Iris pigment epithelial cell (primary cell): Measurements from ENCODE around the gene ZNF674.
"Not testable (repeated sequence)": the region's sequence is repeated elsewhere in the genome, so short reads cannot be mapped to it uniquely, and the experiment has no call there.

Source experiments
- DNase-seq: peaks from one replicate; pipeline ENCODE4 v3.0.0-alpha.2; 2011; ENCODE audit warnings: low read depth

ZNF674 gene

DNA sequence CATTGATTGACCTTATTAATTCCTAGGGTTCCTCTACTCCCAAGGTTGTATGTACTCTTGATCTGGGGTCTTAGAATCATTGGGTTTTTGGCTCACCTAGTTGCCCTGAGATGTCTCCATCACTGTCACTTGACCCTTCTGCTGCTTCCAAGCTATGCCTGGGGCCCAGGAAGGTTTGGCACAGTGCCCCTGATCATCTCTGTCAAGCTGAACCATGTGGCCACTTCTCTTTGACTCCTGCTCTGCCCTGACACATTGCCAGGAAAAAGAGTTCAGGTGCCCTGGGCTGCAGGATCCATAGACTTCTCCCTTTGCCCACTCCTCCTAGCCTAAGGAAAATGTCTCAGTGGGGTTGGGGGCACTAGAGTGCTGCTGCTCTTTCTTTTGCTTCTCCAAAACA, 24.4 kb upstream of the ZNF674 start:
- no peak for DNase-seq

DNA sequence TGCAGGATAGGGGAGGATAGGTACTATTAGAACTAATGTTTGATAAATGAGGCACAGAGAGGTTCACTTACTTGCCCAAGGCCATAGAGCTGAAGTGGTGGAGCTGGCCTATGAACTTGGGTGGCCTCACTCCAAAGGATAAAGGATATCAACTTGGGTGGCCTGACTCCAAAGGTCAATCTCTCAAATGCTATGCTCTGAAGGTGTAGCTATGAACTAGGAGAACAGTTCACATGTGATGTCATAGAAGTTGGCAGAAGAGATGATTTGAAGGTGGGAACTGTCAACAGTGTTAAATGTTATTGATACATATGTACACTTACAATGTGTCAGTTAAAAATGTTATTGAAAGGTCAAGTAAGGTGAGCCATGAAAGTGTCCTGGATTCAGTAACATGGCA, 22.2 kb upstream of the ZNF674 start:
- no peak for DNase-seq

GRCh38 chrX:46561824-46562657, 16.8 kb upstream of the ZNF674 start:
- DNase-seq = no peak

GRCh38 chrX:46559062-46559461, 13.8 kb upstream of the ZNF674 start:
- no peak for DNase-seq

DNA sequence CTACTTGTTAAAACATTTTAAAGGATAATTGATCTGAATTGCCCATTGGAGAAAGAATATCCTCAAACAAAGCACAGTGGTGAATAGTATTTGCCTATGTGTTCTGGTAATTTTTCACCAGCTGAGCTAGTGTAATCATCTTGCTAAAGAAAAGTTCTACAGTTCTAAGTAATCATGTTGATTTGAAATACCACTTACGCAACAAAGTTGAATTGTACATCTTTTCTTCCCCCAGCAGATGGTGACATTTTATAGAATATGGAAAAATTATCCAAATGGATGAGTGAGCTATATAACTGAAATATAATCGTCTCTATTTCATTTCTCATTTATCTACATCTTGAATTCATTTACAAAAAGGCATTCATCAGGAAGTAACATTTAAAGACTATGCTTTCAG, 9.7 kb upstream of the ZNF674 start:
- peak; percentile 53 for DNase-seq

DNA sequence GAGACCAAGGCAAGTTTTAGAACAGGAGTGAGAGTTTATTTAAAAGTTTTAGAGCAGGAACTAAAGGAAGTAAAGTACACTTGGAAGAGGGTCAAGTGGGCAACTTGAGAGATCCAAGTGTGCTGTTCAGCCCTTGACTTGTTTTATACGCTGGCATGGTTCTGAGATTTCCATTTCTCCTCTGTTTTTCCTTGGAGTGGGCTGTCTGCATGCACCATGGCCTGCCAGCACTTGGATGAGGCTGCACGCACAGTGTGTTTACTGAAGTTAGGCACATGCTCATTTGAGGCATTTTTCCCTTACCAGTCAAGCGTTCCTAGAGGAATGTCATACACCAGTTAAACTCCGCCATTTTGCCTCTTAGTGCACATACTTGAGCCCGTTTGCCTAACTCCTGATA, 8.7 kb upstream of the ZNF674 start:
- DNase-seq = no peak

- peak; percentile 77 for DNase-seq
Measured at GRCh38 chrX:46551494-46552128, 6.4 kb upstream of the ZNF674 start.

DNA sequence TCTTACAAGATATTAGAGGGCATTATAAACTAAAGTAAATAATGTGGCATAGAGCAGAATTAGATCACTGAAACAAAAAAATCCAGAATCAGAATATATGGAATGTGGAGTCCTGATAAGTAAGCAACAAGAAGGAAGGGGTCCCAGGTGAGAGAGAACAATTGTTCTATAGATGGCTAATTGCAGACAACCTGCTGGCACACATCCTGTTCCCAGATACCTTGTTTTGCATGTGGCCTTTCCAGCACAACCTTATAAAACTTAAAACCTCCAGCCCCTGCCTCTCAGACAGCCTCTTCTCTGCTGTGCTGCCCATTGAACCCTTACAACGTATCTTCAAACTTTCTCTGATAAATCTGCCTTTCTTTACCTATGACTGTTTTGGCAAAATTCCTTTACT, 4.7 kb upstream of the ZNF674 start:
- no peak for DNase-seq

DNA sequence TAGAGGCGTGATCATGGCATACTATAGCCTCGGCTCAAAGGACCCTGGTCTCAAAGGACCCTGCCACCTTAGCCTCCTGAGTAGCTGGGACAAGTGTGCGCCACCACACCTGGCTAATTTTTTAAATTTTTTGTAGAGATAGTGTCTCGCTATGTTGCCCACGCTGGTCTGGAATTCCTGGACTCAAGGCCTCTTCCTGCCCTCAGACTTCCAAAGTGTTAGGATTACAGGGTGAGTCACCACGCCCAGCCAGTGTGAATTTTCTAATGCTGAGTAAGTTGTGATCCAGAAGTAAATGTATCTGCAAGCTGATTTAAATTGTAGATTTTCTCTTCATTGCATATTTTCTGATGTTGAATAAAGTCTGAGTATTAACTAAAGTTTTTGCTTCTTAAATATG, 2.6 kb upstream of the ZNF674 start:
- DNase-seq = peak; percentile 81

- DNase-seq = not testable (repeated sequence)
Measured at GRCh38 chrX:46544527-46544926, 694 bp downstream of the ZNF674 start.

DNA sequence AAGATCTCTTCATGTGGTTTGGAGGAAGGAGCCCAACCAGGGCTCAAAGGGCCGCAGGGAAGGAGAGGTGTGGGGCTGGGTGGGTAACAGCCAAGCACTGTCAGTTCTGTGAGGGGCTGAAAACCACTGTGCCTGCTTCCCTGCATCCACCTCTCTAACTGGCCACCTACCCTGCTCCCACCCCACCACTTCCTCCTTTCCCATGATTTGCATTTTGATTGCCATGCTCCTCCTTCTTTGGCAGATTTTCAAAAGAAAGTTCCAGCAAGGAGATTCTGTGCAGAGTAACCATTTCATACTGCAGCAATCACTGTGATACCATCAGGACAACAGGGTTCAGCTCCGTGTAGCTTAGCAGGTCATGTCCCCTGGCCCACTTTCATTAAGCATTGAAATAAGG, 1.8 kb downstream of the ZNF674 start:
- no peak for DNase-seq

DNA sequence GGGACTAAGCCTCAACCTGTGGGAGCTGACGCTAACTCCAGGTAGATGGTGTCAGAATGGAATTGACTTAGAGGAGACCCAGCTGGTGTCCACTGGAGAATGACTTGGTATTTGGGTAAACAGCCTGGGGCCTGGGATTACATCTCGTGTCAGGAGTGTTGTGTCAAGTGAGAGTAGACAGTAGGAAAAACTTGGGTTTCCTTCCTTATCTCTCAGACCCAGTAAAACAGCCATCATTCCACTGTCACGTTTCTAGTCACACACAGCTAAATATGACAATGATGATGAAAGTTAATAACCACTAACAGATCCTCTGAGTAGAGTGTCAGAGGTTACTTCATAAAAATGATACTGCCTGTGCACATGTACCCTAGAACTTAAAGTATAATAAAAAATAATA, 13.8 kb downstream of the ZNF674 start:
- no peak for DNase-seq

- DNase-seq = not testable (repeated sequence)
Measured at GRCh38 chrX:46530404-46530908, 14.8 kb downstream of the ZNF674 start.

DNA sequence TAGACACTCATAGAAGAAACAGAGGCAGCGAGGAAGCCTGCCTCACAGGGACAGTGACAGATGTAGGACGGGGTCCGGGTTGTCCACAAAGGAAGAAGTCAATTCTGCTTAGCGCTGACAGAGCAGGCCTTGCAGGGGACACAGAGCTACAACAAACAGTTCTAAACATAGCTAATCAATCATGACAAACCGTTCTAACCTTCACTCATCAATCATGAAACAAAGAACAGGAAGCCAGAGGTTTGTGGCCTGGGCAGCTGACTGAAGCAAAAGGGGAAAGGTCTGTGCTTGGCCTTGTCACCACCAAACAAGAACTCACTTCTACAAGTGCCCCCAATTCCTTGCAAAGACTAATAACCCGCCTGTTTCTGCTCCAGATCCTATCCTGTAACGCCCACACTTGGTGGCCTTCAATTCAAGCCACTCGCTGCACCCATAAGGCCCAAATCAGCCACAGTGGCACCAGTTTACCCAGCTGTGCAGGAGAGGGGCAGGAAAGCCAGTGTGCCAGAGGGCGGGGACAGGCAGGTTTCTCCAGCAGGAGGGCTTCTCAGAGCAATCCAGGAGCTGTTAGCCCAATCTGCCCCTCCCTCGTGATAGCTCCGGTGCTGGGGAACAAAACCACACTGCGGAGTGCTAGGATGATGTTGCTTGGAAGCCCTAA, 15.3 kb downstream of the ZNF674 start:
- not testable (repeated sequence) for DNase-seq

DNA sequence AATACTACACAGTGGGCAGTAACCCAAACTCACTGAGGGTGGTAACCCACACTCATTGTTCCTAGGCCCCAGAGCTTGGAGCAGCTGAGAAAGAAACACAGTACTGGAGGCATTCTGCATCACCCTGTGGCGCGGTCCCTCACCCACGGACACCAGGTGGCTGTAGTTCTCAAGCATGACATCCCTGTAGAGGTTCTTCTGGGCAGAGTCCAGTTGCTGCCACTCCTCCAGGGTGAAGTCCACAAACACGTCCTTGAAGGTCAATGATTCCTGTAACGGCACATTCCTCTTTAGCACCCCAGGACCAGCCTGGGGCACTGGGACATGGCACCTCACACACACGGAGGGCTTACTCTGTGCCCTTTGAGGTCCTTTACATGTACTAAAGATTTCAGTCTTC, 16.6 kb downstream of the ZNF674 start:
- not testable (repeated sequence) for DNase-seq

GRCh38 chrX:46506076-46506475, 39.1 kb downstream of the ZNF674 start:
- no peak for DNase-seq

- no peak for DNase-seq
Measured at GRCh38 chrX:46502848-46503247, 42.4 kb downstream of the ZNF674 start.

DNA sequence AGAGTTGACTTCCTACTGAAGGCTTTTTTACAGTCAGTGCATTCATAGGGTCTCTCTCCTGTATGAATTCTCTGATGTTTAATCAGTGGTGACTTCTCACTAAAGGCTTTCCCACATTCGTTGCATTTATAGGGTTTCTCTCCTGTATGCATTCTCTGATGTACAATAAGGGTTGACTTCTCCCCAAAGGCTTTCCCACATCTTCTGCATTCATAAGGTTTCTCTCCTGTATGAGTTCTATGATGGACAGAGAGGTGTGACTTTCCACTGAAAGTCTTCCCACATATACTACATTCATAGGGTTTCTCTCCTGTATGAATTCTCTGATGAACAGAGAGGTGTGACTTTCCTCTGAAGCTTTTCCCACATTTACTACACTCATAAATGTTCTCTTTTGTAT, 45.2 kb downstream of the ZNF674 start:
- DNase-seq = no peak

DNA sequence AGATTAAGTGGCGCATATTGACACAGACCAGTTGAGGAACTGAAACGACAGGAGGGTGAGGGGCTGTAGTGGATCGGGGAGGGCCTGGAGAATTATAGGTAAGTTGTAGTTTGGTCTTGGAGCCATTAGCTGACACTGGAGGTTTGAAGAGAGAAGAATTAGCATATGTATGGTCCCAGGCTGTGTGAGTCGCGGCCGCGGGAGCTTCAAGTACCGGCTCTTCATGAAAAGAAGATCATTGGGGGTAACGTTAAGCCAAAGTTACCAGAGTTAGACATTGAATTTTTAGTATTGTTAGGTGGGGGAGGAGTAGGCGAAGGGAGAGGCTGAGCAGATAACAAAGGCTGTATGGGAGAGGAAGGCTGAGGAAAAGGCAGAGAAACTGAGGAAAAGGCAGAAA, 56.5 kb downstream of the ZNF674 start:
- no peak for DNase-seq

GRCh38 chrX:46485897-46486296, 59.3 kb downstream of the ZNF674 start:
- DNase-seq = no peak

GRCh38 chrX:46478634-46479033, 66.6 kb downstream of the ZNF674 start:
- not testable (repeated sequence) for DNase-seq

DNA sequence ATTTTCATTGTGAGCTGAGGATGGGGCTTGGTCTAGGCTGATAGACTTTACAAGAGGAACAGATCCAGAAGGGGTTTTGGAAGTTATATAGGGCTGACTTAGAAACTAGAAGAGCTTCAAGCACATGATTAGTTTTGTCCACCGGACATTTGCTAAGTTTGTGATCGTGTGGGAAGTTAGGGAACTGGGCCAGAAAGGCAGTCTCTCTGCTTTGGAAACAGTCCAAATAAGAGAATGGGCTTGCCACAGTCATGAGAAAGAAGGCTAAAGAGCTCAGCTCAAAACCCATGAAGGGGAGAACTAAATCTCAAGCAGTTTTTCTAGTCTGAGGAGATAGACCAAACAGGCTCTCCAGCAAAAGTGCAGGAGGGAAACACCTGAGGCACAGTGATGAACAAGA, 67.8 kb downstream of the ZNF674 start:
- DNase-seq = peak; percentile 53

DNA sequence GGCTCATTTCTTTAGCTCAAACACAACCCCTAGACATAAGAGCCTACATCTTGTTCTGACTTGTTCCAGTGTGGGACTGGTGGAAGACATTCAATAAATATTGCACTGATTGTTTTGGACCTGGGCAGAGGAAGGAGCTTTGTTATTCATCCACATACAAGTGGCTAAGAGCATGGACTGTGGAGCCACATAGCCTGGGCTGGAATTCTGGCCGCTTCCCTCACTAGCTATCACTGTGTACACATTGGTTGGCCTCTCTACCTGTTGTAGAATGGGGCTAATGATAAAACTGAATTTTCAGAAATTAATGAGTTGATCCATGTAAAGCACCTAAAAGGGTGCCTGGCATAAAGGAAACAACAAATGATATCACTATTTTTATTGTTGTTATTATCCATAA, 80.0 kb downstream of the ZNF674 start:
- no peak for DNase-seq
